Fibroblast of skin of back (primary cell): ENCODE data around the gene HJV.
A peak's percentile ranks its signal among the peaks of the same experiment; 100 is the strongest.

ENCODE experiments used
- DNase-seq: peaks from one replicate; pipeline ENCODE4 v3.0.0-alpha.2; 2013

Gene HJV

GRCh38 chr1:146021050-146021445 is 487 bp downstream of the HJV start:
- DNase-seq = no peak

- no peak for DNase-seq
Observed at GRCh38 chr1:146020058-146021049, 1.2 kb downstream of the HJV start.

GRCh38 chr1:146019231-146020057 is 2.1 kb downstream of the HJV start:
- no peak for DNase-seq

GRCh38 chr1:146016891-146017290 is 4.6 kb downstream of the HJV start:
- DNase-seq = no peak

GRCh38 chr1:146013559-146013922 is 8.0 kb downstream of the HJV start:
- no peak for DNase-seq

GRCh38 chr1:146012703-146013558 is 8.6 kb downstream of the HJV start:
- peak; percentile 89 for DNase-seq

- DNase-seq = no peak
Observed at GRCh38 chr1:146010126-146010738, 11.3 kb downstream of the HJV start.

GRCh38 chr1:146007489-146008133 is 13.9 kb downstream of the HJV start:
- no peak for DNase-seq

GRCh38 chr1:146001709-146002108 is 19.8 kb downstream of the HJV start:
- no peak for DNase-seq

- no peak for DNase-seq
Observed at GRCh38 chr1:145999321-146000024, 22.1 kb downstream of the HJV start.

GRCh38 chr1:145997718-145998023 is 23.9 kb downstream of the HJV start:
- no peak for DNase-seq

GRCh38 chr1:145997016-145997717 is 24.4 kb downstream of the HJV start:
- DNase-seq = peak; percentile 64

- DNase-seq = peak; percentile 98
Observed at GRCh38 chr1:145996433-145997015, 25.0 kb downstream of the HJV start, which contains the start of gene TXNIP. TSS of gene TXNIP (minus strand) at chr1:145996579. CDS start at chr1:145996266, 313 bp downstream.

GRCh38 chr1:145995964-145996432 is 25.5 kb downstream of the HJV start:
- no peak for DNase-seq

GRCh38 chr1:145995148-145995881 is 26.2 kb downstream of the HJV start:
- DNase-seq = no peak

GRCh38 chr1:145994391-145995120 is 27.0 kb downstream of the HJV start:
- no peak for DNase-seq

GRCh38 chr1:145993618-145994390 is 27.7 kb downstream of the HJV start:
- no peak for DNase-seq
